SU-DHL-6 (cell line): ENCODE results near the gene ROBO2.

Experiments
- EZH2phosphoT487 ChIP-seq: fragments of 200-600 bp; sonication (generic), shearing (Covaris generic); conservative IDR thresholded peaks from 2 replicates; pipeline ENCODE4 v1.6.1; 2018; ENCODE audit warnings: mild to moderate bottlenecking, antibody characterized with exemption, low read length, moderate library complexity, mixed read lengths
- TF ChIP-seq, protein P1 (sequence below): fragments of 200-600 bp; sonication (generic); IDR thresholded peaks from one replicate; pipeline ENCODE4 v1.5.1; 2017; ENCODE audit warnings: antibody characterized with exemption, mild to moderate bottlenecking, low read length, moderate library complexity; ENCODE audit not compliant: insufficient read depth, poor library complexity, severe bottlenecking

DNA sequence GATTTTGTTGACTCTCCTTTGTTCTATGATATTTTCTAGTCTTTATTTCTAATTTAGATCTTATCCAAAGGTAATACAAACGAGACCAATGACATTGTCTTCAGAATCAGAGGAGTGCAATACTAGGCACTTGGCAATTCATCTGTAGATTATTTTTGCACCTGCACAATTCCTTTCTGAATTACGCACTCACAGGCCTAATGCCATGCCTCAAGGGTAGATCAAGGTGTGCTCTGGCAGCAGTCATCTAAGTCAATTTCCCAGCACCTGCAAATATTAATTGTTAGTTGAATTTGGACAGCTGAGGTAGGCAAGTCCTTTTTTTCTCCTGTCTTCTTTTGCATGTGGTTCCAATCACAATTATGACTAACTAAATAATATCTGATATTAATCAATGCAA, 653.2 kb downstream of the ROBO2 start:
- TF ChIP-seq, protein P1, sequence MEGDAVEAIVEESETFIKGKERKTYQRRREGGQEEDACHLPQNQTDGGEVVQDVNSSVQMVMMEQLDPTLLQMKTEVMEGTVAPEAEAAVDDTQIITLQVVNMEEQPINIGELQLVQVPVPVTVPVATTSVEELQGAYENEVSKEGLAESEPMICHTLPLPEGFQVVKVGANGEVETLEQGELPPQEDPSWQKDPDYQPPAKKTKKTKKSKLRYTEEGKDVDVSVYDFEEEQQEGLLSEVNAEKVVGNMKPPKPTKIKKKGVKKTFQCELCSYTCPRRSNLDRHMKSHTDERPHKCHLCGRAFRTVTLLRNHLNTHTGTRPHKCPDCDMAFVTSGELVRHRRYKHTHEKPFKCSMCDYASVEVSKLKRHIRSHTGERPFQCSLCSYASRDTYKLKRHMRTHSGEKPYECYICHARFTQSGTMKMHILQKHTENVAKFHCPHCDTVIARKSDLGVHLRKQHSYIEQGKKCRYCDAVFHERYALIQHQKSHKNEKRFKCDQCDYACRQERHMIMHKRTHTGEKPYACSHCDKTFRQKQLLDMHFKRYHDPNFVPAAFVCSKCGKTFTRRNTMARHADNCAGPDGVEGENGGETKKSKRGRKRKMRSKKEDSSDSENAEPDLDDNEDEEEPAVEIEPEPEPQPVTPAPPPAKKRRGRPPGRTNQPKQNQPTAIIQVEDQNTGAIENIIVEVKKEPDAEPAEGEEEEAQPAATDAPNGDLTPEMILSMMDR, result no peak
- no peak for TF ChIP-seq EZH2phosphoT487
